Neuronal stem cell (in vitro differentiated cells): ENCODE results near the gene TMEM51.
A peak's percentile ranks its signal among the peaks of the same experiment; 100 is the strongest.

Source experiments
- DNase-seq: peaks from one replicate; pipeline ENCODE4 v3.0.0-alpha.2; 2013; ENCODE audit warnings: low spot score
- H2AFZ ChIP-seq: one replicate; pipeline ENCODE4 v1.6.1; 2013; ENCODE audit warnings: mild to moderate bottlenecking, low read length, inconsistent platforms
- H2AK5ac ChIP-seq: 2 replicates; pipeline ENCODE4 v1.6.1; 2013; ENCODE audit warnings: low read depth, mild to moderate bottlenecking, inconsistent platforms, low read length, moderate library complexity, mixed read lengths
- H2BK120ac ChIP-seq: 2 replicates; pipeline ENCODE4 v1.6.1; 2013; ENCODE audit warnings: low read depth, mild to moderate bottlenecking, inconsistent platforms, low read length, moderate library complexity, mixed read lengths
- H2BK12ac ChIP-seq: one replicate; pipeline ENCODE4 v1.6.1; 2013; ENCODE audit warnings: low read length, inconsistent platforms
- H2BK15ac ChIP-seq: 2 replicates; pipeline ENCODE4 v1.6.1; 2013; ENCODE audit warnings: mild to moderate bottlenecking, low read length, inconsistent platforms, mixed read lengths
- H2BK5ac ChIP-seq: one replicate; pipeline ENCODE4 v1.6.1; 2013; ENCODE audit warnings: inconsistent platforms, mild to moderate bottlenecking, low read length, moderate library complexity
- H3K14ac ChIP-seq: one replicate; pipeline ENCODE4 v1.6.1; 2013; ENCODE audit warnings: low read length, inconsistent platforms
- H3K18ac ChIP-seq: 2 replicates; pipeline ENCODE4 v1.6.1; 2013; ENCODE audit warnings: low read length, inconsistent platforms
- H3K23ac ChIP-seq: 2 replicates; pipeline ENCODE4 v1.6.1; 2013; ENCODE audit warnings: low read depth, mild to moderate bottlenecking, mixed read lengths, low read length, inconsistent platforms; ENCODE audit not compliant: poor library complexity
- H3K27ac ChIP-seq: replicated peaks from 3 replicates; pipeline ENCODE4 v1.5.1; 2013; ENCODE audit warnings: low read length, inconsistent platforms
- H3K27me3 ChIP-seq, 3 experiments: 2 replicates each; pipeline ENCODE4 v1.6.1; 2013; ENCODE audit warnings: low read length in 3 of 3, mild to moderate bottlenecking in 2 of 3, inconsistent platforms in 1 of 3, low read depth in 1 of 3, mixed read lengths in 1 of 3, moderate library complexity in 1 of 3; ENCODE audit not compliant: control insufficient read depth in 3 of 3, insufficient read depth in 3 of 3
- H3K36me3 ChIP-seq, 2 donors: replicated peaks in 1 of 2; 2 replicates each; pipeline ENCODE4 v1.6.1; 2013; ENCODE audit warnings: low read length in 2 of 2; ENCODE audit not compliant: control insufficient read depth in 2 of 2, insufficient read depth in 2 of 2
- H3K4ac ChIP-seq: 2 replicates; pipeline ENCODE4 v1.6.1; 2013; ENCODE audit warnings: inconsistent platforms, mild to moderate bottlenecking, low read length, moderate library complexity
- H3K4me1 ChIP-seq, 2 donors: 1 replicate in 1 of 2; 2 replicates in 1 of 2; pipeline ENCODE4 v1.6.1; 2013; ENCODE audit warnings: low read length in 2 of 2, low read depth in 1 of 2; ENCODE audit not compliant: control insufficient read depth in 2 of 2, insufficient read depth in 1 of 2
- H3K4me2 ChIP-seq: one replicate; pipeline ENCODE4 v1.6.1; 2013; ENCODE audit warnings: mild to moderate bottlenecking, low read length, inconsistent platforms; ENCODE audit not compliant: insufficient read depth, poor library complexity, severe bottlenecking
- H3K4me3 ChIP-seq, 2 donors: 2 replicates each; pipeline ENCODE4 v1.5.1; 2013; ENCODE audit warnings: low read length in 2 of 2, mild to moderate bottlenecking in 2 of 2, inconsistent platforms in 1 of 2, moderate library complexity in 1 of 2
- H3K79me1 ChIP-seq: one replicate; pipeline ENCODE4 v1.6.1; 2013; ENCODE audit warnings: low read depth, mild to moderate bottlenecking, inconsistent platforms, low read length, moderate library complexity
- H3K9ac ChIP-seq: one replicate; pipeline ENCODE4 v1.6.1; 2013; ENCODE audit warnings: mild to moderate bottlenecking, low read depth, low read length, inconsistent platforms; ENCODE audit not compliant: poor library complexity
- H3K9me3 ChIP-seq, 2 donors: replicated peaks in 1 of 2; 2 replicates each; pipeline versions ENCODE3 to v1.6.1; 2013; ENCODE audit warnings: low read length in 2 of 2, mild to moderate bottlenecking in 2 of 2, inconsistent platforms in 1 of 2, low read depth in 1 of 2, mixed read lengths in 1 of 2, moderate library complexity in 1 of 2; ENCODE audit not compliant: control insufficient read depth in 2 of 2, insufficient read depth in 1 of 2
- H4K8ac ChIP-seq: one replicate; pipeline ENCODE4 v1.6.1; 2013; ENCODE audit warnings: low read depth, mild to moderate bottlenecking, inconsistent platforms, low read length, moderate library complexity
- H4K91ac ChIP-seq: one replicate; pipeline ENCODE4 v1.6.1; 2013; ENCODE audit warnings: low read length, low read depth, mild to moderate bottlenecking, inconsistent platforms; ENCODE audit not compliant: poor library complexity
- WGBS, 2 donors: extraction: QIAGEN DNeasy Blood & Tissue Kit; methylation state at CpG; one replicate each; pipeline ENCODE4 v1.1.7; 2013; ENCODE audit warnings: missing lambda C conversion rate in 2 of 2, mixed read lengths in 1 of 2; ENCODE audit not compliant: insufficient read length in 2 of 2, insufficient replicate concordance in 1 of 2; ENCODE audit errors: extremely low coverage in 2 of 2; 5-methylcytosine and 5-hydroxymethylcytosine counted together

Gene TMEM51

GRCh38 chr1:15233689-15234088 is 80.1 kb downstream of the TMEM51 start:
- H3K9ac ChIP-seq = no peak overlapping the region
- no peak overlapping the region for H3K4me3 ChIP-seq
- no peak overlapping the region for H3K4me2 ChIP-seq
- no peak overlapping the region for H2BK120ac ChIP-seq
- H3K14ac ChIP-seq = no peak overlapping the region
- H2BK5ac ChIP-seq = no peak overlapping the region
- no peak overlapping the region for H2AK5ac ChIP-seq
- no peaks in the 10 kb centered on the region for H3K79me1 ChIP-seq
- H3K23ac ChIP-seq = no peak overlapping the region
- DNase-seq = no peak
- no peak overlapping the region for H2BK12ac ChIP-seq
- no peak overlapping the region for H2AFZ ChIP-seq
- no peaks in the 10 kb centered on the region for H3K36me3 ChIP-seq
- H3K27ac ChIP-seq = no peak overlapping the region
- H4K91ac ChIP-seq = no peak overlapping the region
- no peak overlapping the region for H3K4ac ChIP-seq
- no peak overlapping the region for H4K8ac ChIP-seq
- H2BK15ac ChIP-seq = no peak overlapping the region
- no peak overlapping the region for H3K18ac ChIP-seq
- H3K9me3 ChIP-seq = peaks cover 0 to 3% of the 10 kb centered on the region in 2 donors
- peaks cover 2 to 8% of the 10 kb centered on the region in 2 donors for H3K4me1 ChIP-seq
- no peaks in the 10 kb centered on the region for H3K27me3 ChIP-seq

DNA sequence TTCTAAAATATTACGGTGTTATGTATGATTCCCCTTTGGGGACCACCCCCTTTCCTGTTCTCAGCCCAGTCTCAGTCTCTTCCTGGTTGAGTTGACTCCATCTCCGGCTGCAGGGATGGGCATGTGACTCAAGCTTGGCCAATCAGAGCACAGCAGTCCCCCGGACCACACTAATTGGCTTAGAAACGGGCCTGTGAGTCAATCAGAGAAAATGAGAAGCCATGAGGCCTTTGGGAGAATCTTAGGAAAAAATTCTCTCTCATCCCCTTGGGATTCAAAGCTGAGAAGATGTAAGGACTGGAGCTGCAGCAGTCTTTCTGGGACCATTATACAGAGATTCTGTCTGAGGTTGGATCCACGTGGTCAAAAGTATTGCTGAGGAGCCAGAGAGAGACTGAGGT is 82.8 kb downstream of the TMEM51 start:
- no peak overlapping the region for H2BK120ac ChIP-seq
- no peak overlapping the region for H3K23ac ChIP-seq
- no CpG with 5 or more reads among the region's 5 CpGs for WGBS, 2 donors
- no peak for DNase-seq
- no peak overlapping the region for H4K8ac ChIP-seq
- H3K27ac ChIP-seq = no peak overlapping the region
- no peak overlapping the region for H3K4me2 ChIP-seq
- no peak overlapping the region for H3K4me3 ChIP-seq
- H3K18ac ChIP-seq = no peak overlapping the region
- H3K9me3 ChIP-seq = peaks cover 0 to 3% of the 10 kb centered on the region in 2 donors
- no peak overlapping the region for H3K9ac ChIP-seq
- H2BK15ac ChIP-seq = no peak overlapping the region
- no peak overlapping the region for H2BK12ac ChIP-seq
- no peaks in the 10 kb centered on the region for H3K27me3 ChIP-seq
- peak overlapping the region; percentile 71 for H2AFZ ChIP-seq
- no peak overlapping the region for H2BK5ac ChIP-seq
- no peaks in the 10 kb centered on the region for H3K36me3 ChIP-seq
- peaks cover 2 to 8% of the 10 kb centered on the region in 2 donors for H3K4me1 ChIP-seq
- H3K4ac ChIP-seq = no peak overlapping the region
- H3K79me1 ChIP-seq = no peaks in the 10 kb centered on the region
- no peak overlapping the region for H3K14ac ChIP-seq
- H4K91ac ChIP-seq = no peak overlapping the region
- H2AK5ac ChIP-seq = no peak overlapping the region

DNA sequence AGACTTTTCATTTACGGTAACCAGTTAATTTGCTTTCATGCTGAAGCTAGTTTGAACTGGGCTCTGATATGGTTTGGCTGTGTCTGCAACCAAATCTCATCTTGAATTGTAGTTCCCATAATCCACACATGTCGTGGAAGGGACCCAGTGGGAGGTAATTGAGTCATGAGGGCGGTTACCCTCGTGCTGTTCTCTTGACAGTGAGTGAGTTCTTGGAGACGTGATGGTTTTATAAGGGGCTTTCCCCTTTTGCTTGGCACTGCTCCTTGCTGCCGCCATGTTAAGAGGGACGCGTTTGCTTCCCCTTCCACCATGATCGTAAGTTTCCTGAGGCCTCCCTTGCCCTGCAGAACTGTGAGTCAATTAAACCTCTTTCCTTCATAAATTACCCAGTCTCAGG is 83.2 kb downstream of the TMEM51 start:
- H3K9me3 ChIP-seq = peaks cover 0 to 3% of the 10 kb centered on the region in 2 donors
- no peaks in the 10 kb centered on the region for H3K36me3 ChIP-seq
- no peaks in the 10 kb centered on the region for H3K27me3 ChIP-seq
- no peak overlapping the region for H3K23ac ChIP-seq
- no peak overlapping the region for H2BK5ac ChIP-seq
- H2BK12ac ChIP-seq = no peak overlapping the region
- no peak overlapping the region for H2BK15ac ChIP-seq
- no peak overlapping the region for H2AK5ac ChIP-seq
- no peak overlapping the region for H3K4me2 ChIP-seq
- H3K4me3 ChIP-seq = no peak overlapping the region
- WGBS, 2 donors = no CpG with 5 or more reads among the region's 9 CpGs
- no peak overlapping the region for H3K27ac ChIP-seq
- H3K14ac ChIP-seq = no peak overlapping the region
- no peak overlapping the region for H3K18ac ChIP-seq
- H3K9ac ChIP-seq = no peak overlapping the region
- peaks cover 2 to 8% of the 10 kb centered on the region in 2 donors for H3K4me1 ChIP-seq
- H2BK120ac ChIP-seq = no peak overlapping the region
- no peak overlapping the region for H4K91ac ChIP-seq
- no peak for DNase-seq
- peak overlapping the region; percentile 71 for H2AFZ ChIP-seq
- H3K4ac ChIP-seq = no peak overlapping the region
- no peak overlapping the region for H4K8ac ChIP-seq
- H3K79me1 ChIP-seq = no peaks in the 10 kb centered on the region

GRCh38 chr1:15238789-15239188 is 85.2 kb downstream of the TMEM51 start:
- Histone ChIP-seq H2AFZ (no peak overlapping the region), H3K18ac (no peak overlapping the region), H3K14ac (no peak overlapping the region), H2AK5ac (no peak overlapping the region), H3K4me2 (no peak overlapping the region), H3K9ac (no peak overlapping the region), H3K27ac (no peak overlapping the region), H2BK5ac (no peak overlapping the region), H3K4me3 (no peak overlapping the region), H3K23ac (no peak overlapping the region), H3K36me3 (no peaks in the 10 kb centered on the region), H3K27me3 (no peaks in the 10 kb centered on the region), H3K79me1 (no peaks in the 10 kb centered on the region), H3K4ac (no peak overlapping the region), H4K8ac (no peak overlapping the region), H2BK12ac (no peak overlapping the region), H2BK15ac (no peak overlapping the region), H4K91ac (no peak overlapping the region), H2BK120ac (no peak overlapping the region), H3K4me1 (peaks cover 4 to 15% of the 10 kb centered on the region in 2 donors), H3K9me3 (peaks cover 0 to 3% of the 10 kb centered on the region in 2 donors)
- DNase-seq = no peak
- WGBS, 2 donors = no CpG with 5 or more reads among the region's 1 CpG
